CD4-positive, alpha-beta T cell treated with Interferon alpha-2 for 1 hour (primary cell): ENCODE data around the gene CAMTA1.
"Not testable (repeated sequence)": the region's sequence is repeated elsewhere in the genome, so short reads cannot be mapped to it uniquely, and the experiment has no call there.

Experiments
- DNase-seq, 2 donors: peaks; one replicate each; pipeline ENCODE4 v3.0.0-alpha.2; 2020 to 2022

The CAMTA1 gene

GRCh38 chr1:6785318-6785727 lies at the start of gene CAMTA1:
Gene CAMTA1 (plus strand): TSS chr1:6785454. CDS start chr1:6785531, 77 bp downstream.
- no peak for DNase-seq

DNA sequence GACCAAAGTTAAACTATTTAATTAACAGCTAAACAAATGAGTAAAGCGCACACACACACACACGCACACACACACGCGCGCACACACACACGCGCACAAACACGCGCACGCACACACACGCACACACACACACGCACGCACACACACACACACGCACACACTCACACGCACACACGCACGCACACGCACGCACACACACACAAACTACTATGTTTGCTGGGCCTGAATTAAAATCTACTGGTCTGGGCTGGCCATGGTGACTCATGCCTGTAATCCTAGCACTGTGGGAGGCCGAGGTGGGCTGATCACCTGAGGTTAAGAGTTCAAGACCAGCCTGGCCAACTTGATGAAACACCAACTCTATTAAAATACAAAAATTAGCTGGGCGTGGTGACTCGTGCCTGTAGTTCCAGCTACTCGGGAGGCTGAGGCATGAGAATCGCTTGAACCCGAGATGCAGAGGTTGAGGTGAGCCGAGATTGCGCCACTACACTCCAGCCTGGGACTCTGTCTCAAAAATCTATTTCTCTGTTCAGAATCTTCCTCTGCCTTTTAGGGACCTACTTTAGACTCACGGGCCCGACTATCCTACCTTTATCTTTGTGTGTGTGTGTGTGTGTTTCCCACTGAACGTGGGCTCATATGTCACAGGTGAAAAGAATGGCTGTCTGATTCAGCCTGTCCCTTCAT lies 46.1 kb upstream of the CAMTA1 start:
- DNase-seq, result no peak

DNA sequence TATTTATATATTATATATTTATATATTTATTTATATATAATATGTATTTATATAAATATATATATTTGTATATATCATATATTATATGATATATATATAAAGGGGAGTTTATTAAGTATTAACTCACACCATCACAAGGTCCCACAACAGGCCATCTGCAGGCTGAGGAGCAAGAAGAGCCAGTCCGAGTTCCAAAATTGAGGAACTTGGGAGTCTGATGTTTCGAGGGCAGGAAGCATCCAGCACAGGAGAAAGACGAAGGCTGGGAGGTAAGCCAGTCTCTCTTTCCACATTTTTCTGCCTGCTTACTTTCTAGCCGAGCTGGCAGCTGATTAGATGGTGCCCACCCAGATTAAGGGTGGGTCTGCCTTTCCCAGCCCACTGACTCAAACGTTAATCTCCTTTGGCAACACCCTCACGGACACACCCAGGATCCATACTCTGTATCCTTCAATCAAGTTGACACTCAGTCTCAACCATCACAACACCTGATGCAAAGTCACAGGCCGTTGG lies 42.5 kb upstream of the CAMTA1 start:
- DNase-seq, result not testable (repeated sequence)

- DNase-seq, result peak in 1 of 2 donors; percentile 7
Observed at GRCh38 chr1:6743189-6744101, 41.8 kb upstream of the CAMTA1 start.

GRCh38 chr1:6745073-6745472 lies 40.2 kb upstream of the CAMTA1 start:
- DNase-seq, result peak in 1 of 2 donors; percentile 22

DNA sequence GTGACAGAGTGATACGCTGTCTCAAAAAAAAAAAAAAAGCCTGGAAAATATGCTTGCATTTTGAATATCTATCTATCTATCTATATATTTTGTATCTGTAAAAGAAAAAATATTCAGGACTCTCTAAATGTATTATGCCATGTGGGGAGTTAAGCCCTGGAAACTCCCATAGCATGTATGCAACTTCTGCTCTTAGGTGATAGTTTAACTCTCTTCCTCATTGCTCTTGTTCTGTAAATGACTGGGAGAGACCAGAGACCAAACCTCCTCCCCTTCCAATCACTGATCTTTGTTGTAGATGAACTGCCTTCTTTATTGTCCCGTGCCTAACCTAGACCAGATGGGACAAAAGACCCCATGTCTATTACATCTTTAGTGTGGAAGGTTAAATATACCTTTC lies 37.6 kb upstream of the CAMTA1 start:
- DNase-seq, result no peak

GRCh38 chr1:6750490-6750889 lies 34.8 kb upstream of the CAMTA1 start:
- DNase-seq, result no peak

DNA sequence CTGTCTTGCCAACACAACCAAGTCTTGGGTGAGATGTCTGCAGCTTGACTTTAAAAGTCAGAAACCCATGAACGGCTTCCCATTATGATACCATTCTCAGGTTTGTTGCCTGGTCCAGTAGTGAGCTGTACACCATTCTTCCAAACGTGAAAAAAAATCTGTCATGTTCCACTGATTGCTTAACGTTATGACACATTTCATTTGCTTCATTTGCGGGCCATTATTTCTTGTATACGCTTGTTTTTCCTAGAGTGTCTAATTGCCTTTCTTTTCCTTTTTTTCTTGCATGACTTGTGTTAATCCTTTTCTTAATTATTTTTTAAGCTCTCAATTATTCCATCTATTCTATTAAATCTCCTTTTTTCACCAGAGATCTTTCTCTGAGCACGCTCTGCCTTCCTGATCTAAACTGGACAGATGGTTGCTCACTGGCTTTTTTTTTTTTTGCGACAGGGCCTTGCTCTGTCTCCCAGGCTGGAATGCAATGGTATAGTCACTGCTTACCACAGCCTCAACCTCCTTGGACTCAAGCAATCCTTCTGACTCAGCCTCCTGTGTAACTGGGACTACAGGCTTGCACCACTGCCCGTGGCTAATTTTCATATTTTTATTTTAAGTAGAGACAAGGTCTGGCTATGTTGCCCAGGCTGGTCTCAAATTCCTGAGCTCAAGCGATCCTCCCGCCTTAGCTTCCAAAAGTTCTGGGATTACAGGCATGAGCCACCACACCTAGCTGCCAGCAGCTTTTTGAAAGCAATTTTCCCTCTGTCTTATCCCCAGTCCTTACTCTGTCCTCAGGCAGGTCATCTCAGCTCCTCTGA lies 31.7 kb upstream of the CAMTA1 start:
- no peak for DNase-seq

DNA sequence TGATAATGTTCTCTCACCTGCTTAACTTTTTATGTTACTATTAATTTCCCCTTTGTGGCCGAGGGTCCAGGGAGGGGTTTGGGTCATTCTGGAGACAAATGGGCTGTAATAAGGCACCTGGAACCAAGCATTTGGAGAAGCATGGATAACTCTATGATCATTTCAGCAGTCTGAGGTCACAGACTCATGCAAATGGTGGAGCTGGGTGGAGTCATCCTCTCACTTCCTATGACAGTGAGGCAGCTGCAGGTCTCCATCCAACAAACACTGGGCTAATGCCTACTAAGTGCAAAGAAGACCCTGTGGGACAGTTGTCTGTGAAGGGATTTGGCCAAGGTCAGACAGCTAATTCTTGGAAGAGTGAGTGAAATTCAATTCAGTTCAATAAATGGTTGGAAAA lies 28.8 kb upstream of the CAMTA1 start:
- no peak for DNase-seq

DNA sequence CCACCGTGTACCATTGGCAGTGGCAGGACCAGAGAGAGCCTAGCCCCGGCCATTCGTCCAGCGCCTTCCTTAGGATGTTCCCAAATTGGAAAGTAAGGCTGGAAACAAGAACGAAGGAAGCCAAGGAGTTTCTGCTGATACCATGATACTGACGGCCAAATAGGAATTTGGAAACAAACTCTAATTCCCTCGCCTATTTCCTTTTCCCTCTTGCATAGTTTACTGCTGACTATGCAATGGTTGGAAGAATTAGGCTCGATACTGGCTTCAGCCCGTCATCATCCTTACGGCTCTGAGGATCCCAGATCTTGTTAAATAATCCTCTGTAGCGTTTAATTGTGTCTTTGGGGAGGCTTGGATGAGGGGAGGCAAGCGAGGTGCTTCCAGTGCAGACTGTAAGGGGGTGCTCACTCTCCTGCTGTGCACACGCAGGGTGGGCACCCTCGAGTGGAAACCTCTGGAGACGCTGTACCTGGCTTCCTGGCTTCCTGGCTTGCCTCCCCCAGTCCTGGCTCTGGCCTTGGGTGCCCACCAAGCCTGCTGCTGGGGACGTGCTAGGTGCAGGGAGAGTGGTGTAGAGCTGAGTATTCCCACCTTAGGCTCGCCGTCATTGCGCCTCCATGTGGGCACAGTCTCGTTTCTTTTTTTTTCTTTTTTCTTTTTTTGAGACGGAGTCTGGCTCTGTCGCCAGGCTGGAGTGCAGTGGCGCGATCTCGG lies 27.4 kb upstream of the CAMTA1 start:
- DNase-seq, result no peak

GRCh38 chr1:6761196-6761737 lies 24.0 kb upstream of the CAMTA1 start:
- no peak for DNase-seq

DNA sequence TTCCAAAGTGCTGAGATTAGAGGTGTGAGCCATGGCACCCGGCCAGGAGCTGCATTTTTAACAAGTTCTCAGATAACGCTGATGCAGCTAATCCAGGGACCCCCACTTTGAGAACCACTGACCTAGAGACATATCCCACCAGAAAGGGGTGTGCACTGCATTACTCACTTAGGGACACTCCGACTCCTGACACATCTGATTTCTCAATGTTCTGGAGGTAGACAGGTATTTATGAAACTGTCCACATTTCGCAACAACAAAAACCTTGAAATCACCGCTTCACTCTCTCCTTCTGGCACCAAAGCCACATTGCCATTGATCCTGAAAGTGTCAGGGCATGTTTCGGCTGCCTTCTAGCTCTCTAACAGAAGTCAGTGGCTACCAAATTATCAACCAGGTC lies 23.2 kb upstream of the CAMTA1 start:
- DNase-seq, result no peak

- no peak for DNase-seq
Observed at GRCh38 chr1:6770751-6771440, 14.4 kb upstream of the CAMTA1 start.

DNA sequence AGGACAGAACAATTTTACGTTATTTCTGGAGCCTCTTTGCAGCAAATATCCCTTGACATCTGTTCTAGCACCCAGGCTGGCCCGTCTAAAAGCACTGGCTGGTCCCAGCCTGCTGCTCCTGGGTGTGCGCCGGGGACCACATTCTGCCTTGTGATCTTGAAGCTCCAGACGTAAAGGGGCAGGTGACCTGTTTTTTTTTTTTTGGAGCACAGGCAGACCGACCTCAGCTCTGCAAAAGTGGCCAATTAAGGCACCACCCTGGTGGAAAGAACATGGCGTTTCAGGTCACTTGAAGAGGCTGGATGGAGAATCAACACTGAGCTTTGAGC lies 13.8 kb upstream of the CAMTA1 start:
- DNase-seq, result no peak

DNA sequence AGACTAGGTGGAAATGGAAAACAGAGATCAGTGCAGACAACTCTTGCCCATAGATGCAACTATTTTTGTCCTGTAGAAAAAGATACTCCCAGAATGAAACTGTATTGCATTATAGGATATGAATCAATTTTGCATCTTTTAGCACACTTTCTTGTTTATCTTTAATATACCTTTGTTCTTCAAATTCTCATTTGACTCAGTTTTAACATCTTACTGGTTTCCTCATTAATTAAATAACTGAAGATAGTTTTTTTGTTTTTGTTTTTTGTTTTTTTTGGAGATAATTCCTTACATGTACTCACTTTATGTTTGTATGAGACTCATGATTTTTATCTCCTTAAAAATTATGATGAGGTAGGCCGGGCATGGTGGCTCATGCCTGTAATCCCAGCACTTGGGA lies 10.9 kb upstream of the CAMTA1 start:
- DNase-seq, result no peak

- DNase-seq, result no peak
Observed at GRCh38 chr1:6775261-6776043, 9.8 kb upstream of the CAMTA1 start.

DNA sequence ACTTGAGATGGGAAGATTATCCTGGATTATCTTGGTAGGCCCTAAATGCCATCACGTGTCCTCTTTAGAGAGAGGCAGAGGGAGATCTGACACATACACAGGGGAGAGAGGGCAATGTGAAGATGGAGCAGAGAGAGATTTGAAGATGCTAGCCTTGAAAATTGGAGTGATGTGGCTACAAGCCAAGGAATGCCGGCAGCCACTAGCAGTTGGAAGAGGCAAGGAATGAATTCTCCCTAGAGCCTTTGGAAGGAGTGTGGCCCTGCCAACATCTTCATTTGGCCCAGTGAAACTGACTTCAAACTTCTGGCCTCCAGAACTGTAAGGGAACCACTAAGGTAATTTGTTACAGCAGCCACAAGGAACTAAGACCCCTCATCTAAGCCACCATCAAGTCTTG lies 8.9 kb upstream of the CAMTA1 start:
- no peak for DNase-seq

DNA sequence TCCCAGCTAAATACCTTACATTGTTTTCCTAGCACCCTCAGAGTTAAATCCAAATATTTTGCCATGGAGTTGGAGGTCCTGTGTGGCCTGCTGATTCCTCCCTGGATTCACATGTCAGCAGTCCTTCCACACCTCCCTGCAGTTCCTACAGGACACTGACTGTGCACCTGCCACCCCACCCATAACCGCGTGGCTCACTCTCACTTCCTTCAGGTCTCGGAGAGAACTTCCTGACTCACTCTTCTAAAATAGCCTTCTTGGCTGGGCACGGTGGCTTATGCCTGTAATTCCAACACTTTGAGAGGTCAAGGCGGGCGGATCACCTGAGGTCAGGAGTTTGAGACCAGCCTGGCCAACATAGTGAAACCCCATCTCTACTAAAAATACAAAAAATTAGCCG lies 8.4 kb upstream of the CAMTA1 start:
- DNase-seq, result no peak

DNA sequence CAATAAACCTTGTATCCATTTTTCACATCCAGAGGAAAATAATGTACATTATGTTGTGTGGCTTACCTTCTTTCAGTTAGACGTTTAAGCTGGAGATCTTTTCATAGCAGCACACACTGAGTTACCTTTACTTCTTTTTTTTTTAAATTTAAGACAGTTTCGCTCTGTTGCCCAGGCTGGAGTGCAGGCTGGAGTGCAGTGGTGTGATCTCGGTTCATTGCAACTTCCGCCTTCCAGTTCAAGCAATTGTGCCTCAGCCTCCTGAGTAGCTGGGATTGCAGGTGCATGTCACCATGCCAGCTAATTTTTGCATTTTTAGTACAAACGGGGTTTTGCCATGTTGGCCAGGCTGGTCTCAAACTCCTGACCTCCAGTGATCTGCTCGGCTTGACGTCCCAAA lies 7.4 kb upstream of the CAMTA1 start:
- DNase-seq, result no peak

DNA sequence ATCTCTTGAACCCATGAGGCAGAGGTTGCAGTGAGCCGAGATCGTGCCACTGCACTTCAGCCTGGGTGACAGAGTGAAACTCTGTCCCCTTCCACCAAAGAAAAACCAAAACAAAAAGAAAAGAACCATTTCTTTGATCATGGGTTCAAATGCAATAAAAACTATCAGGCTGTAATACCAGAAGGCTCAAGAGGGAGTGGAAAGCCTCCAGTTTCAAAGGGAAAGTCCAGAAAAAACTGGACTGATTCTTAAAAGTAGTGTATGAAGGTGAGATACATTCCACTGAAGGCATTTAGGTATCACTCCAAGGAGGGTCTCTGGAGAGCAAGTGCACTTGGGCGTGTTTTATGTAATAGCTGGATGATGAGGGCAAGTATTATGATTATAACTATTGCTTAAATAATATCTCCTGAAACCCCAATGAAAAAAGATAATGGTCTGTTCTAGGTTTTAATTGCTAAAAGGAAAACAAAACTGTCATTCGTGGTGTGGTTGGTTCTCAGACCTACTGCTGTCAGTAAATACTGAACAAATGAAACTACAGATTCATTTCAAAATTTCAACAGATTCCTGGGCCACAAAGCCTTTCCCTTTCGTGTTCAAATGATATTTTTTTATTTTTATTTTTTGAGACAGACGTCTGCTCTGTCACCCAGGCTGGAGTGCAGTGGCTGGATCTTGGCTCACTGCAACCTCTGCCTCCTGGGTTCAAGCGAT lies 6.0 kb upstream of the CAMTA1 start:
- DNase-seq, result no peak
